HCT116 (cell line): ENCODE measurements around the gene GRIN1. TPM values are rescaled to one million over a fixed set of nuclear protein-coding genes. Genes with fewer than 3 reads are reported as not detected.

ENCODE experiments used
- ATAC-seq: fragments of 200-7000 bp; cut with Tn5 transposase; 2 replicates; pipeline ENCODE4 v1.9.1; 2020; ENCODE audit warnings: mild to moderate bottlenecking, moderate library complexity
- BruUV-seq: library from RNA; stranded (reverse); fragments of 400-500 nt; replicated peaks from 2 replicates; lab custom pipeline; 2021; lab: Mats Ljungman, UMichigan
- CTCF ChIA-PET: fragments of 300-600 bp; sonication (Branson Sonifier 250); formaldehyde crosslinking; loops from one replicate; lab custom pipeline; 2021; ENCODE audit warnings: antibody characterized with exemption; lab: Charles Lee
- POLR2A ChIA-PET: fragments of 300-600, 350-600 bp; sonication (Branson Sonifier 250); formaldehyde crosslinking; loops from one replicate; lab custom pipeline; 2021; ENCODE audit warnings: antibody characterized with exemption; lab: Charles Lee
- RAD21 ChIA-PET, 2 experiments: fragments of 300-600 bp; sonication (Branson Sonifier 250); formaldehyde crosslinking; loops; one replicate each; lab custom pipeline; 2023; ENCODE audit warnings: low total read pairs in 2 of 2; ENCODE audit not compliant: uncharacterized antibody in 2 of 2, unreplicated experiment in 2 of 2, low non-redundant PET in 1 of 2; lab: Charles Lee
- DNase-seq: peaks from one replicate; pipeline ENCODE4 v3.0.0-alpha.2; 2010; ENCODE audit warnings: low read depth, low spot score
- H2AFZ ChIP-seq: fragments of 200-600 bp; shearing (Covaris generic), sonication (generic); 2 replicates; pipeline ENCODE4 v1.6.1; 2017; ENCODE audit warnings: low read depth, mixed run types, mixed read lengths, antibody characterized with exemption, low read length; ENCODE audit not compliant: poor library complexity, severe bottlenecking
- H3K27ac ChIP-seq: 2 replicates; pipeline ENCODE4 v1.5.1; 2012; ENCODE audit warnings: low read depth, low read length
- H3K27me3 ChIP-seq: fragments of 200-600 bp; sonication (generic); 2 replicates; pipeline ENCODE4 v1.6.1; 2016; ENCODE audit warnings: mixed run types, low read length, mixed read lengths; ENCODE audit not compliant: insufficient read depth
- H3K36me3 ChIP-seq, 2 experiments: fragments of 200-500 bp in 1 of 2; fragments of 200-600 bp in 1 of 2; sonication (Bioruptor generic) in 1 of 2; sonication (generic) in 1 of 2; 2 replicates each; pipeline versions ENCODE4 v1.5.1 to v1.6.1; 2014 to 2016; ENCODE audit warnings: low read length in 2 of 2, inconsistent platforms in 1 of 2, mixed read lengths in 1 of 2, mixed run types in 1 of 2; ENCODE audit not compliant: insufficient read depth in 2 of 2, control insufficient read depth in 1 of 2
- H3K4me1 ChIP-seq, 2 experiments: fragments of 200-600 bp in 1 of 2; sonication (generic) in 1 of 2; 2 replicates each; pipeline versions ENCODE4 v1.5.1 to v1.6.1; 2012 to 2017; ENCODE audit warnings: low read length in 2 of 2, inconsistent platforms in 1 of 2, mild to moderate bottlenecking in 1 of 2, mixed read lengths in 1 of 2, mixed run types in 1 of 2, moderate library complexity in 1 of 2; ENCODE audit not compliant: insufficient read depth in 2 of 2, control insufficient read depth in 1 of 2
- H3K4me2 ChIP-seq: fragments of 200-600 bp; sonication (generic); 2 replicates; pipeline ENCODE4 v1.6.1; 2017; ENCODE audit warnings: mixed run types, low read length, mixed read lengths
- H3K4me3 ChIP-seq, 2 experiments: fragments of 200-600 bp in 1 of 2; sonication (generic) in 1 of 2; replicated peaks in 1 of 2; 2 replicates each; pipeline ENCODE4 v1.5.1; 2011 to 2016; ENCODE audit warnings: low read length in 2 of 2, control low read depth in 1 of 2, low read depth in 1 of 2, mild to moderate bottlenecking in 1 of 2, mixed read lengths in 1 of 2, mixed run types in 1 of 2
- H3K79me2 ChIP-seq: fragments of 200-600 bp; sonication (generic); 2 replicates; pipeline ENCODE4 v1.6.1; 2017; ENCODE audit warnings: mild to moderate bottlenecking, mixed run types, low read length, moderate library complexity, mixed read lengths; ENCODE audit not compliant: insufficient read depth
- H3K9ac ChIP-seq: fragments of 200-600 bp; sonication (generic); 2 replicates; pipeline ENCODE4 v1.6.1; 2016; ENCODE audit warnings: low read length, mixed read lengths
- H3K9me2 ChIP-seq: fragments of 200-600 bp; sonication (generic), shearing (Covaris generic); 2 replicates; pipeline ENCODE4 v1.6.1; 2017; ENCODE audit warnings: mixed run types, mild to moderate bottlenecking, moderate library complexity; ENCODE audit not compliant: insufficient read depth
- H3K9me3 ChIP-seq, 2 experiments: fragments of 200-500 bp in 1 of 2; fragments of 200-600 bp in 1 of 2; sonication (Bioruptor generic) in 1 of 2; sonication (generic) in 1 of 2; 2 replicates each; pipeline ENCODE4 v1.6.1; 2014 to 2017; ENCODE audit warnings: low read length in 2 of 2, mixed read lengths in 2 of 2, inconsistent platforms in 1 of 2, low read depth in 1 of 2, mild to moderate bottlenecking in 1 of 2, mixed run types in 1 of 2, moderate library complexity in 1 of 2; ENCODE audit not compliant: control insufficient read depth in 1 of 2, insufficient read depth in 1 of 2
- H4K20me1 ChIP-seq: fragments of 200-600 bp; sonication (generic), shearing (Covaris generic); 2 replicates; pipeline ENCODE4 v1.6.1; 2017; ENCODE audit warnings: mixed run types, mild to moderate bottlenecking, moderate library complexity; ENCODE audit not compliant: insufficient read depth
- CEBPB ChIP-seq: IDR thresholded peaks from 2 replicates; pipeline ENCODE4 v1.6.1; 2012; ENCODE audit warnings: low read depth
- CTCF ChIP-seq, 3 experiments: fragments of 200-600 bp in 1 of 3; sonication (generic) in 1 of 3; IDR thresholded peaks in 2 of 3; conservative IDR thresholded peaks in 1 of 3; 2 replicates each; pipeline ENCODE4 v1.5.1; 2012 to 2017; ENCODE audit warnings: low read depth in 2 of 3, low read length in 2 of 3, antibody characterized with exemption in 1 of 3, borderline replicate concordance in 1 of 3, control low read depth in 1 of 3, mild to moderate bottlenecking in 1 of 3, mixed read lengths in 1 of 3, mixed run types in 1 of 3, moderate library complexity in 1 of 3; ENCODE audit not compliant: insufficient read depth in 1 of 3
- ELF1 ChIP-seq: IDR thresholded peaks from 2 replicates; pipeline ENCODE4 v1.6.1; 2012; ENCODE audit warnings: low read depth, borderline replicate concordance
- EZH2 ChIP-seq: fragments of 200-600 bp; sonication (generic); IDR thresholded peaks from 2 replicates; pipeline ENCODE4 v1.6.1; 2017; ENCODE audit warnings: antibody characterized with exemption, mixed run types
- EZH2phosphoT487 ChIP-seq: fragments of 200-600 bp; IDR thresholded peaks from 2 replicates; pipeline ENCODE4 v1.6.1; 2018; ENCODE audit warnings: antibody characterized with exemption, borderline replicate concordance
- MAX ChIP-seq: IDR thresholded peaks from 2 replicates; pipeline ENCODE4 v1.6.1; 2012
- POLR2A ChIP-seq: IDR thresholded peaks from 2 replicates; pipeline ENCODE4 v1.7.0; 2011; ENCODE audit warnings: borderline replicate concordance; ENCODE audit not compliant: insufficient read depth, insufficient read length; ENCODE audit errors: extremely low read depth
- POLR2AphosphoS5 ChIP-seq: IDR thresholded peaks from 2 replicates; pipeline ENCODE4 v1.6.1; 2011; ENCODE audit warnings: mild to moderate bottlenecking, low read depth, low read length, moderate library complexity
- REST ChIP-seq: IDR thresholded peaks from 2 replicates; pipeline ENCODE4 v1.6.1; 2012; ENCODE audit warnings: low read depth
- SIN3A ChIP-seq: IDR thresholded peaks from 2 replicates; pipeline ENCODE4 v1.6.1; 2012; ENCODE audit warnings: low read depth
- SP1 ChIP-seq: IDR thresholded peaks from 2 replicates; pipeline ENCODE4 v1.6.1; 2012; ENCODE audit warnings: low read depth
- SRF ChIP-seq: IDR thresholded peaks from 2 replicates; pipeline ENCODE4 v1.6.1; 2012; ENCODE audit warnings: low read depth
- ZFX ChIP-seq: fragments of 450-650 bp; IDR thresholded peaks from 2 replicates; pipeline ENCODE4 v1.6.1; 2017
- ZNF274 ChIP-seq: fragments of 200-500 bp; sonication (Bioruptor generic); IDR thresholded peaks from 2 replicates; pipeline ENCODE4 v1.6.1; 2014; ENCODE audit warnings: mild to moderate bottlenecking, low read depth, low read length, inconsistent platforms
- intact Hi-C: fragments of 100-400 bp; cut with micrococcal nuclease; formaldehyde crosslinking; loops from 2 replicates; pipeline ENCODE4 v1.10.0; 2022
- total RNA-seq: library from RNA; stranded (reverse); gene quantifications from one replicate; pipeline ENCODE4 v1.2.1, GENCODE V29; 2021; ENCODE audit not compliant: unreplicated experiment

The GRIN1 gene
- total RNA-seq, 1 experiment from 2014 or later = 23.1 TPM

GRCh38 chr9:137128158-137128861 is 10.6 kb upstream of the GRIN1 start:
- no peaks in the 10 kb centered on the region for H3K9me2 ChIP-seq
- H4K20me1 ChIP-seq = 0 out of 2 replicates have a peak, but pooled peaks cover 3% of the 10 kb centered on the region
- TF ChIP-seq SIN3A (no peak), ELF1 (no peak), CEBPB (no peak), POLR2A (no peak), SRF (no peak), EZH2phosphoT487 (no peak), MAX (no peak), CTCF (IDR thresholded peaks at IDR 0.05 in 2 of 3, conservative IDR thresholded peaks at IDR 0.05 in 1 of 3; ENCODE audit: borderline replicate concordance in 1 of 3, insufficient read depth in 1 of 3, low read depth in 2 of 3, low read length in 2 of 3) (no peak), ZNF274 (no peak), SP1 (no peak), ZFX (no peak), POLR2AphosphoS5 (no peak), REST (no peak), EZH2 (no peak)
- H3K27me3 ChIP-seq = no peaks in the 10 kb centered on the region
- peaks cover 20 to 43% of the 10 kb centered on the region in 2 experiments; a peak in 3 of 4 replicates for H3K4me1 ChIP-seq
- intact Hi-C loops = no loop called here
- BruUV-seq = TSS peak; percentile 69
- ChIA-PET RAD21 (no interaction called here), CTCF (no interaction called here), POLR2A (interaction anchor here (0.7 to 1.6 kb wide), 3 partner anchors 34 to 149 kb away, joined by 3 to 7 read pairs (median 3); partner anchors contain the start of genes MAN1B1 and TOR4A)
- ATAC-seq (no peak), DNase-seq (no peak)
- no peak overlapping the region for H2AFZ ChIP-seq
- H3K79me2 ChIP-seq = peaks cover 31% of the 10 kb centered on the region
- peak overlapping the region; percentile 86 for H3K4me2 ChIP-seq
- no peaks in the 10 kb centered on the region for H3K9me3 ChIP-seq
- H3K4me3 ChIP-seq = peak overlapping the region; percentile 85 to 94
- H3K9ac ChIP-seq = peak overlapping the region; percentile 97
- no peaks in the 10 kb centered on the region for H3K36me3 ChIP-seq
- H3K27ac ChIP-seq = peak overlapping the region; percentile 89
